GM12801 (cell line): ENCODE results near the gene MPHOSPH9.

Experiments
- CTCF ChIP-seq: IDR thresholded peaks from one replicate; pipeline ENCODE4 v1.5.1; 2011; ENCODE audit warnings: control low read depth; ENCODE audit not compliant: insufficient read length; ENCODE audit errors: extremely low read depth

The MPHOSPH9 gene

GRCh38 chr12:123232807-123233504 is at the start of gene MPHOSPH9, which contains the start of gene MTRFR:
TSS of gene MPHOSPH9 (minus strand) at chr12:123233141. CDS start at chr12:123230364, 2,777 bp downstream.
TSS of gene MTRFR (plus strand) at chr12:123233436. CDS start at chr12:123253675, 20,239 bp downstream.
- no peak for TF ChIP-seq CTCF

GRCh38 chr12:123282111-123282510 is 49.2 kb upstream of the MPHOSPH9 start:
- TF ChIP-seq CTCF = no peak

- no peak for TF ChIP-seq CTCF
Observed at GRCh38 chr12:123280971-123281370, 48.0 kb upstream of the MPHOSPH9 start.

GRCh38 chr12:123278101-123278627 is 45.2 kb upstream of the MPHOSPH9 start:
- no peak for TF ChIP-seq CTCF

GRCh38 chr12:123273166-123273565 is 40.2 kb upstream of the MPHOSPH9 start:
- no peak for TF ChIP-seq CTCF

GRCh38 chr12:123271001-123271668 is 38.2 kb upstream of the MPHOSPH9 start:
- TF ChIP-seq CTCF = no peak

GRCh38 chr12:123270214-123271000 is 37.5 kb upstream of the MPHOSPH9 start:
- no peak for TF ChIP-seq CTCF
